WTC11 (cell line): ENCODE measurements around the gene CRABP2. TPM values are rescaled to one million over a fixed set of nuclear protein-coding genes. Genes with fewer than 3 reads are reported as not detected.
A peak's percentile ranks its signal among the peaks of the same experiment; 100 is the strongest.

Experiments
- ATAC-seq: fragments of 200-7000 bp; cut with Tn5 transposase; 2 replicates; pipeline ENCODE4 v1.10.0; 2021; ENCODE audit warnings: mild to moderate bottlenecking, moderate library complexity
- CTCF ChIA-PET: fragments of 300-600 bp; sonication (Branson Sonifier 250); formaldehyde crosslinking; loops from one replicate; lab custom pipeline; 2021; ENCODE audit warnings: antibody characterized with exemption; lab: Charles Lee
- POLR2A ChIA-PET: fragments of 350-600 bp; sonication (Branson Sonifier 250); formaldehyde crosslinking; loops from one replicate; lab custom pipeline; 2021; ENCODE audit warnings: antibody characterized with exemption; lab: Charles Lee
- DNase-seq: peaks from one replicate; pipeline ENCODE4 v3.0.0; 2021; ENCODE audit warnings: low spot score
- H3K27ac Mint-ChIP-seq: 2 replicates; pipeline ENCODE4 v1.8.0; 2021; ENCODE audit warnings: mixed read lengths
- H3K27me3 Mint-ChIP-seq: 2 replicates; pipeline ENCODE4 v1.8.0; 2021; ENCODE audit warnings: low read depth, mild to moderate bottlenecking, moderate library complexity, mixed read lengths
- H3K36me3 Mint-ChIP-seq: 2 replicates; pipeline ENCODE4 v1.8.0; 2021; ENCODE audit warnings: mixed read lengths
- H3K4me1 Mint-ChIP-seq: 2 replicates; pipeline ENCODE4 v1.8.0; 2022; ENCODE audit warnings: mixed read lengths
- H3K4me3 Mint-ChIP-seq: 2 replicates; pipeline ENCODE4 v1.8.0; 2021; ENCODE audit warnings: mild to moderate bottlenecking, moderate library complexity, mixed read lengths
- H3K9me3 Mint-ChIP-seq: 2 replicates; pipeline ENCODE4 v1.8.0; 2021; ENCODE audit warnings: mixed read lengths
- CBFB ChIP-seq: sonication (generic); formaldehyde crosslinking; IDR thresholded peaks from 2 replicates; pipeline ENCODE4 v1.8.1; 2022; ENCODE audit warnings: mild to moderate bottlenecking, low read depth, missing genetic modification reagents
- E2F5 ChIP-seq: sonication (generic); formaldehyde crosslinking; IDR thresholded peaks from 2 replicates; pipeline ENCODE4 v1.8.1; 2022; ENCODE audit warnings: mild to moderate bottlenecking, moderate library complexity, missing genetic modification reagents
- GABPB1 ChIP-seq: sonication (generic); formaldehyde crosslinking; IDR thresholded peaks from 2 replicates; pipeline ENCODE4 v1.8.1; 2023; ENCODE audit warnings: mild to moderate bottlenecking, missing genetic modification reagents
- IRF2 ChIP-seq: sonication (generic); formaldehyde crosslinking; IDR thresholded peaks from 2 replicates; pipeline ENCODE4 v1.8.0; 2022; ENCODE audit warnings: low read depth, missing genetic modification reagents, borderline replicate concordance
- MXD4 ChIP-seq: fragments of 250-450 bp; sonication (Bioruptor Pico); IDR thresholded peaks from 2 replicates; pipeline ENCODE4 v1.8.0; 2021; ENCODE audit warnings: mild to moderate bottlenecking, moderate library complexity, borderline replicate concordance
- MYBL2 ChIP-seq: sonication (generic); formaldehyde crosslinking; IDR thresholded peaks from 2 replicates; pipeline ENCODE4 v1.8.1; 2023; ENCODE audit warnings: mild to moderate bottlenecking, moderate library complexity, missing genetic modification reagents
- NFE2L1 ChIP-seq: sonication (generic); formaldehyde crosslinking; IDR thresholded peaks from 2 replicates; pipeline ENCODE4 v1.8.1; 2023; ENCODE audit warnings: missing genetic modification reagents
- SMAD3 ChIP-seq: sonication (generic); formaldehyde crosslinking; IDR thresholded peaks from 2 replicates; pipeline ENCODE4 v1.8.0; 2022; ENCODE audit warnings: missing genetic modification reagents, mild to moderate bottlenecking, borderline replicate concordance
- TEAD1 ChIP-seq: sonication (generic); formaldehyde crosslinking; IDR thresholded peaks from 2 replicates; pipeline ENCODE4 v1.8.0; 2022; ENCODE audit warnings: mild to moderate bottlenecking, missing genetic modification reagents
- ZMAT4 ChIP-seq: fragments of 250-450 bp; sonication (Bioruptor Pico); IDR thresholded peaks from 2 replicates; pipeline ENCODE4 v1.9.0; 2021; ENCODE audit warnings: mild to moderate bottlenecking
- ZNF317 ChIP-seq: sonication (generic); formaldehyde crosslinking; IDR thresholded peaks from 2 replicates; pipeline ENCODE4 v1.8.1; 2023; ENCODE audit warnings: low read depth, mild to moderate bottlenecking, moderate library complexity, missing genetic modification reagents, borderline replicate concordance
- ZNF396 ChIP-seq: fragments of 250-450 bp; sonication (Bioruptor Pico); IDR thresholded peaks from 2 replicates; pipeline ENCODE4 v1.8.0; 2021; ENCODE audit warnings: mild to moderate bottlenecking, moderate library complexity, borderline replicate concordance
- total RNA-seq: library from RNA; stranded (reverse); gene quantifications from 3 replicates; pipeline ENCODE4 v1.2.3, GENCODE V29; 2021
- TF ChIP-seq, protein P1 (sequence below): sonication (generic); formaldehyde crosslinking; IDR thresholded peaks from 2 replicates; pipeline ENCODE4 v1.8.1; 2022; ENCODE audit warnings: low read depth, missing genetic modification reagents, borderline replicate concordance

CRABP2 gene
- total RNA-seq, 1 experiment from 2014 or later: 135 TPM

DNA sequence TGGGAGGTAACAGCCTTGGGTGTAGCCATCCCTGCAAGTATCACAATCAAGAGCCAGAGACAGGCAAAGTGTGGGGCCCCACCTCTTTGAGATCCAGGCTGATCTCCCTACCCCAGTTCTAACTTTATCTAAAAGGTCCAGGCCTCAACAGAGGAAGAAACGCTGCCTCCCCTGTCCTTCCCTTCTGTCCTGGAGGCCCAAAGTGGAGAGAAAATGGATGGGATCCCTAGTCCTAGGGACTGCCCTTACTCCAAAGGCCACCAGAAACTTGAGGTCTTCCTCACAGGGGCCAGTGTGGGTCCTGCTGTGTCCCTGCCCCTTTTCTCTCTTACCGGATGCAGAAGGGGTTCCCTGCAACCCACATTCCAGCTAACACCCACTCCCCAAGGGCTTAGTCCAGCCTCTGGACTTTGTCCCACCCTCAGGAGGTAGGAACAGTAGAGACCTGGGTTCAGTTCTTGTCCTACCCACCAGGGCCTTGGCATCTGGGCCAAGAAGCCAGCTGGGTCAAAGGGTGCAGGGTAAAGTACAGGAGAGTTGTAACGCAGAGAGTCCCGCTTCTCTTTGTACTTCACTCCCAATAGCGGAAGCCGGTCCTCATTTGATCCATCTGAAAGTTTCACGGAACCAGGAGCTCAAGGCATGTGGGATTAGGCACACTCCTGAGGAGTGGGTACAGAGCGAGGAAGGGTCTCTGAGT is 44.2 kb upstream of the CRABP2 start (continued):
- TF ChIP-seq MXD4 (no peak), SMAD3 (CRISPR knock-in tag) (no peak), NFE2L1 (CRISPR knock-in tag) (no peak), ZNF396 (CRISPR knock-in tag) (no peak), ZNF317 (CRISPR knock-in tag) (no peak), CBFB (CRISPR knock-in tag) (no peak), GABPB1 (CRISPR knock-in tag) (no peak), MYBL2 (CRISPR knock-in tag) (no peak), IRF2 (CRISPR knock-in tag) (no peak)
- TF ChIP-seq, protein P1, sequence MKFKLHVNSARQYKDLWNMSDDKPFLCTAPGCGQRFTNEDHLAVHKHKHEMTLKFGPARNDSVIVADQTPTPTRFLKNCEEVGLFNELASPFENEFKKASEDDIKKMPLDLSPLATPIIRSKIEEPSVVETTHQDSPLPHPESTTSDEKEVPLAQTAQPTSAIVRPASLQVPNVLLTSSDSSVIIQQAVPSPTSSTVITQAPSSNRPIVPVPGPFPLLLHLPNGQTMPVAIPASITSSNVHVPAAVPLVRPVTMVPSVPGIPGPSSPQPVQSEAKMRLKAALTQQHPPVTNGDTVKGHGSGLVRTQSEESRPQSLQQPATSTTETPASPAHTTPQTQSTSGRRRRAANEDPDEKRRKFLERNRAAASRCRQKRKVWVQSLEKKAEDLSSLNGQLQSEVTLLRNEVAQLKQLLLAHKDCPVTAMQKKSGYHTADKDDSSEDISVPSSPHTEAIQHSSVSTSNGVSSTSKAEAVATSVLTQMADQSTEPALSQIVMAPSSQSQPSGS (CRISPR knock-in tag): no peak

DNA sequence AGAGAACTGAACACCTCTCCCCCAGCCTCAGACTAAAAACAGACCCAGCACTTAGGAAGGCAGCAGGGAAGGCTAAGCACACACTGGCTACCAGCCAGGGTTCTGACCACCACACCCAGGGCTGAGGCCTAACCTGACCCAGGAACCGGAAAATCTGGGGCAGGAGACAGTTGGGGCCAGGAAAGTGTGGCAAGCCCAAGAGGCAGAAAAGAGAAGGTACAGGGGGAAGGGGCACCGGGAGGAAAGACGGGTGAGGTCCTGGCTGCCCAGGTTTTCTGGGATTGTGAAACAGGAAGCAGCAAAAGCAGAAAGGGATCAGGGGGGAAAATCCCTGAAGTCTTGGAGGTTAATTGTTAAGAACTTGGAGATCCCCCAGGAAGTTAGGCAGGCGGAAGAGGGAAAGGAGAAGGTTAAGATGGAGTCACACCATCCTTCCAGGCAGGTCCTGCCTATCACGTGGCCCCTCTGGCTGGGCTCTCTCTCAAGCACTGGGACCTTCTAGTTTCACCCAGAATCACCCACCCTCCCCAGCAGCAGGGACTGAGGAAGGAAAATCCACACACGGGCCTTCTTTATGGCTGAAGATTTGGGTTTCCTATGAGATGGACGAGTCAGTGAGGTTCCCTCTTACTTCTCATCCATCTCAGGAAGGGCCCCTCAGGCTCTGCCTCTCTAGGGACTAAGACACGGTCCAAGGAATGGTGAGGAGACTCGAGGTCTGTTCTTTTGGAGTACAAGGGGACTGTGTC is 43.5 kb upstream of the CRABP2 start:
- Mint-ChIP-seq H3K36me3 (peaks cover 10% of the 10 kb centered on the region; the same call in 1 of the 2 replicates), H3K4me3 (peak overlapping the region; percentile 94), H3K27ac (peak overlapping the region; percentile 88), H3K4me1 (peaks cover 58% of the 10 kb centered on the region), H3K27me3 (no peaks in the 10 kb centered on the region; the same call in 1 of the 2 replicates), H3K9me3 (no peaks in the 10 kb centered on the region)
- TF ChIP-seq GABPB1 (CRISPR knock-in tag): 0 out of 2 replicates have a peak, but pooled peaks have one; percentile 28
- TF ChIP-seq ZMAT4: no peak
- POLR2A ChIA-PET: no interaction called here
- DNase-seq: no peak
- CTCF ChIA-PET: interaction anchor here (3.2 kb wide), 1 partner anchor 23 kb away, joined by 27 read pairs; no protein-coding TSS in a partner anchor
- ATAC-seq: no peak

DNA sequence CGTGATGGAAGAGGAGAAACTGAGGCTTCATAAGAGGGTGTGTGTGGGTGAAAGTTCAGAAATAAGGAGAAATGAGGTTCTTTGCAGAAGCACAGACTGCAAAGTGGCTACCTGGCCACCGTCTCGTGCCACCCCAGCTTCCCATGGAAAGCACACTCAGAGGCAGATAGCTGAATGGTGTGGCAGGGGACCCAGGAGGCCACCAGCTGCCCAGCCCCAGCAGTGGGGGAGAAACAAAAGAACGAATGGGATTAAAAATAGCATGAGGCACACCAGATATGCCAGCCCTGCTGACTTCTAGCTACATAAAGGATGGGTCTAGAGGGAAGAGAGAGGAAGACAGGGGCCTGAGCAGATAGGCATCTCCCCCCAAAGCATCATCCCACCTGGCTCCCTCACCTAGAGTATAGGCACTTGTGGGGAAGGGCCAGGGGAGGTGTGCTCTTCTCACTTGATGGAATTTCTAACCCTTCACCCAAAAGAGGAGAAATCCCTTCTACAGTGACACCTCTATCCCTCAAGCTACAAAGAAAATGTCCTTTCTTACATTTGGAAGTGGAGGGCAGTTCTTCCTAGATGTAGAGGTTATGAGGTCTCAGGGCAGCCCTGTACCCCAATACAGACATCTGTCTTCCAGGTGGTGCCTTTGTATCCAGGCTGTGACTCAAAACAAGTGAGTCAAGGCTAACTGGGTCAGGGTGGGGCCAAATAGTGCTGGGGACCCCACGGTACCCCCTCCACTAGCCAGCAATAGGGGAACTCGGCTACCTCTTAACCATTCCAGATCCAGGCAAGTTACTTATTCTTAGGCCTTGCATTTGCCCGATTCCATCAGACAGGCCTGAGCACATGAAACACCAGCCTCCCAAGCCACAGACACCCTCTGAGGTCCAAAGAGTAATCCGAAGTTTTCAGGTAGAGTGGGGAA is 42.6 kb upstream of the CRABP2 start:
- Mint-ChIP-seq H3K4me3 (peak overlapping the region; percentile 94), H3K9me3 (no peaks in the 10 kb centered on the region), H3K36me3 (peaks cover 16% of the 10 kb centered on the region)
- ATAC-seq (no peak), DNase-seq (no peak)
- CTCF ChIA-PET: interaction anchor here (0.6 to 4.8 kb wide), 10 partner anchors 19 to 112 kb away, joined by 3 to 27 read pairs (median 5); partner anchors contain the start of genes CRABP2, ISG20L2, METTL25B and PRCC
- TF ChIP-seq TEAD1 (0 out of 2 replicates have a peak, but pooled peaks have one; percentile 48), E2F5 (CRISPR knock-in tag) (no peak)
- TF ChIP-seq, all 79 proteins: peak for 1
- H3K27me3 Mint-ChIP-seq: no peaks in the 10 kb centered on the region; the same call in 1 of the 2 replicates
- peaks cover 55% of the 10 kb centered on the region for H3K4me1 Mint-ChIP-seq
- POLR2A ChIA-PET: interaction anchor here (0.7 to 1.7 kb wide), 4 partner anchors 19 to 37 kb away, joined by 3 to 5 read pairs (median 4); partner anchors contain the start of genes ISG20L2, METTL25B and PRCC
- H3K27ac Mint-ChIP-seq: peak overlapping the region; percentile 98
